ENCODE data around the gene NPHP4.
"Not testable (repeated sequence)": the region's sequence is repeated elsewhere in the genome, so short reads cannot be mapped to it uniquely, and the experiment has no call there.

The NPHP4 gene

DNA sequence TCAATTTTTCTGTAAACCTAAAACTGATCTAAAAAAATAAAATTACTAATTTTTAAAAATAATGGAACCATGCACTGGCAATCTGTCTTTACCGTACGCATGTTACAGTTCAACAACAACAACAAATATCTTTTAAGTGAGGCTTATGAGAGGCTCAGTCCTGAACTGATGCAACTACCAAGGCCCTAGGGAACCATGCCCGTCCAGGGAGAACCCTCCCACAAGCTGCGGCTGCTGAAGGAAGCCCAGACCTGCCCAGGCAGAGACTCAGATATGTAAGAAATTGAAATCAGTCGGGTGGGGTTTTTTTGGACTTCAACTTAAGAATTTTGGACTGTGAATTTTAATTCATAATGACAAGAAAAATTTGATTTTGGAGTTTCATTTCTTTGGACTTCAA is 91.1 kb downstream of the NPHP4 start:
- H3K4me3 ChIP-seq (ENCODE audit: low read depth, low read length) = no peak overlapping the region
- TF ChIP-seq, protein P1, sequence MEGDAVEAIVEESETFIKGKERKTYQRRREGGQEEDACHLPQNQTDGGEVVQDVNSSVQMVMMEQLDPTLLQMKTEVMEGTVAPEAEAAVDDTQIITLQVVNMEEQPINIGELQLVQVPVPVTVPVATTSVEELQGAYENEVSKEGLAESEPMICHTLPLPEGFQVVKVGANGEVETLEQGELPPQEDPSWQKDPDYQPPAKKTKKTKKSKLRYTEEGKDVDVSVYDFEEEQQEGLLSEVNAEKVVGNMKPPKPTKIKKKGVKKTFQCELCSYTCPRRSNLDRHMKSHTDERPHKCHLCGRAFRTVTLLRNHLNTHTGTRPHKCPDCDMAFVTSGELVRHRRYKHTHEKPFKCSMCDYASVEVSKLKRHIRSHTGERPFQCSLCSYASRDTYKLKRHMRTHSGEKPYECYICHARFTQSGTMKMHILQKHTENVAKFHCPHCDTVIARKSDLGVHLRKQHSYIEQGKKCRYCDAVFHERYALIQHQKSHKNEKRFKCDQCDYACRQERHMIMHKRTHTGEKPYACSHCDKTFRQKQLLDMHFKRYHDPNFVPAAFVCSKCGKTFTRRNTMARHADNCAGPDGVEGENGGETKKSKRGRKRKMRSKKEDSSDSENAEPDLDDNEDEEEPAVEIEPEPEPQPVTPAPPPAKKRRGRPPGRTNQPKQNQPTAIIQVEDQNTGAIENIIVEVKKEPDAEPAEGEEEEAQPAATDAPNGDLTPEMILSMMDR (conservative IDR thresholded peaks at IDR 0.05; ENCODE audit: low read depth, low read length) = no peak
- no peak for DNase-seq (ENCODE audit: low read depth)

DNA sequence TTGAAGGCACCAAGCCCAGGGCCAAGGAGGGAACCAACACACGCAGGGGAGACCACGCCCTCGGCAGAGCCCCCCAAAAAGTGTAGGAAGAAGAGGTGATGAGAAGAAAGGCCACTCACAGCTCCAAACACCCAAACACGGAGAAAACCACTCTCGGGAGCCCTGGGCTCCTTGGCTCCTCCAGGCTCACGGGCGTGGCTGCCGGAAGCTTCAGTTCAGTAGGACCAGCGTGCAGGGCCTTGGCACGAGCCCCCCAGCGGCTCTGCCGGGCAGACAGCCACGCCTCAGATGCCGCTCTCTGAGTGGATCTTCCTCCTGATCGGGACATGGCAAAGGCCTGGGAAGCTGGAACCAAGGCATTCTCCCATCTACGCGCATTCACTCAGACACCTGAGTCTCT is 94.0 kb downstream of the NPHP4 start:
- TF ChIP-seq, protein P1 (conservative IDR thresholded peaks at IDR 0.05; ENCODE audit: low read depth, low read length) = no peak
- no peak for DNase-seq (ENCODE audit: low read depth)
- no peak overlapping the region for H3K4me3 ChIP-seq (ENCODE audit: low read depth, low read length)

DNA sequence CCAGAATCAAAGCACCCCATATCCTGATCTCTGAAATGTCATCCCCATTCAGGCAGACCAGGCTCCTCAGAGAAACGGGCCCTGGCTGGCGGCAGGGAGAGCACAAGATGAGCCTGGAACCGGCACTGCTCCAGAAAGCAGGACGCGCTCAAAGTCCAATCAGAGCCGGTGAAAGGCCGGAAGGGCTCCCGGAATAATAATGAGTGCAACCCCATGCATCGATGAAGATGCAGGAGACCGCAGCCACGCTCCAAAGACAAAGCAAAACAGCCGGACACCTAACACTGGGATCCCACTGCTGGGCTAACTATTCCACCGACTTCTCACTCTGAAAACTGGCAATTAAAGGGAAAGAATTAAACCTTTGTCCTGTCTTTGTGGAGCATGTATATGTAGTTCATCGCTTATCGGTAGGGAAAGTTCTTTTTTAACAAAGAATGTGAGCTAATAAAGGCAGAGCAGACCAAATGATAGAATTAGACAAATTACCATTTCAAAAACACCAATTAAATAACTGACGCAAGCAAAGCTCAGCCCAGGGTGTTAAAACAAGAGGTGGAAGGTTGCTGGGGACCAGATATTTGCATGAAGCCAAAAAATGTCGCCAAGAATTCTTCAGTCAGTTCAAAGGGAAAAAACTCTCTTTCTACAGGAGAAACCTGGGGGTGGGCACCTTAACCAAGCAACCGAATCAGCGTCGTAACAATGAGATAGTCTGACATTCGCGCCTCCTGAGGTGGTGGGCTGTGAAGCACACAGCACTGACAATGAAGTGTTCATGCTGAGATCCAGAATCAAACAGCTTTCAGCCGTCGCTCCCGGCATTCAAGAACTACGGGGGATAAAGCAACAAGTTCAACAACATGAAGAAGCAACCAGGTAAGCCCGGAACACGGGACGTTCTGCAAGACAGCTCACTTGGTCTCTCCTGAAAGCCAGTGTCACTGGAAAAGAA is 95.2 kb downstream of the NPHP4 start:
- TF ChIP-seq, protein P1 (conservative IDR thresholded peaks at IDR 0.05; ENCODE audit: low read depth, low read length) = no peak
- no peak for DNase-seq (ENCODE audit: low read depth)
- no peak overlapping the region for H3K4me3 ChIP-seq (ENCODE audit: low read depth, low read length)

DNA sequence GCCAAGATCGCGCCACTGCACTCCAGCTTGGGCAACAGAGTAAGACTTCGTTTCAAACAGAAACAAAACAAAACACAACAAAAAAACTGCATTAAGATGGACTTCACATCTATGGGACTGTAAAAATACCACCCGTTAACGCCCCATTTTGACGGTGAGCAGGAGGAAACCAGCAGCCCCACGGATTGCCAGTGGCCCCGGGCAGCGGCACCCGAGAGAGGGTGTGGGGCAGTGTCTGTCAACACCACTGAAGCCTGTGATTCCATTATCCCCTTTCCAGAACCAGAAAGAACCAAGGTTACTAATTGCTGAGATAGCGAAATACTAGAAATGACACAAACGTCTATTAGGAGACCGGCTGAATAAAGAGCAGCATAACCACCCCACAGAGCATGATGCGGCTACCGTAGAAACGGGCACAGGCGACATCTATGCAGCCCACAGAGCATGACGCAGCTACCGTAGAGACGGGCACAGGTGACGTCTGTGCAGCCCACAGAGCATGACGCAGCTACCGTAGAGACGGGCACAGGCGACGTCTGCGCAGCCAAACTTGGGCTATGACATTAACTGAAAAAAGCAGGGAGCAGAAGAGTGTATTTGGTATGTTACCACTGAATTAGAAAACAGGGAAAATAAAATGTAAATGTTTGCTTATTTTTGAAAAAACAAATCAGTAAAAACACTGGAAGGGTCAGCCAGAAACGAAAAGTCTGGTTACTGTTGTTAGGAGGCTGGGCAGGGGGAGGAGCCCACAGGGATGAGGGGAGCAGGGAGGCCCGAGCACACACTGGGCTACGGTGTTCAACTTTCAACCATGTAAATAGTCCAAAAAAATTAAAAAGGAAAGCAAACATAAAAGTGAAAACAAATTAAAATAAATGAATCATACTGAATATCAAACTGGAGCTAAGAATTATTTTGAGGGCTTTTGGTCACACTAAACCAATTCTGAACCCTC is 96.5 kb downstream of the NPHP4 start:
- TF ChIP-seq, protein P1 (conservative IDR thresholded peaks at IDR 0.05; ENCODE audit: low read depth, low read length) = no peak
- DNase-seq (ENCODE audit: low read depth) = no peak
- H3K4me3 ChIP-seq (ENCODE audit: low read depth, low read length) = no peak overlapping the region

DNA sequence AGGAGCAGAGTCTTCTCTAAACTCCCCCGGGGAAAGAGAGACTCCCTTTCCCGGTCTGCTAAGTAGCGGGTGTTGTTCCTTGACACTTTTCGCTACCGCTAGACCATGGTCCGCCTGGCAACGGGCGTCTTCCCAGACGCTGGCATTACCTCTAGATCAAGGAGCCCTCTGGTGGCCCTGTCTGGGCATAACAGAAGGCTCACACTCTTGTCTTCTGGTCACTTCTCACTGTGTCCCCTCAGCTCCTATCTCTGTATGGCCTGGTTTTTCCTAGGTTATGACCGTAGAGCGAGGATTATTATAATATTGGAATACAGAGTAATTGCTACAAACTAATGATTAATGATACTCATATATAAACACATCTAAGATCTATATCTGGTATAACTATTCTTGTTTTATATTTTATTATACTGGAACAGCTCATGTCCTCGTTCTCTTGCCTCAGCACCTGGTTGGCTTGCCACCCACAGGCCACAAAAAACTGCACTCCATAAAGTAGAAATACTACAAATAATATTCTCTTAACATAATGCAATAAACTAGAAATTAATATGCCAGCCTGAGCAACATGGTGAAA is 98.4 kb downstream of the NPHP4 start:
- DNase-seq (ENCODE audit: low read depth) = peak; percentile 30
- H3K4me3 ChIP-seq (ENCODE audit: low read depth, low read length) = not testable (repeated sequence)
- TF ChIP-seq, protein P1 (conservative IDR thresholded peaks at IDR 0.05; ENCODE audit: low read depth, low read length) = peak; percentile 52

DNA sequence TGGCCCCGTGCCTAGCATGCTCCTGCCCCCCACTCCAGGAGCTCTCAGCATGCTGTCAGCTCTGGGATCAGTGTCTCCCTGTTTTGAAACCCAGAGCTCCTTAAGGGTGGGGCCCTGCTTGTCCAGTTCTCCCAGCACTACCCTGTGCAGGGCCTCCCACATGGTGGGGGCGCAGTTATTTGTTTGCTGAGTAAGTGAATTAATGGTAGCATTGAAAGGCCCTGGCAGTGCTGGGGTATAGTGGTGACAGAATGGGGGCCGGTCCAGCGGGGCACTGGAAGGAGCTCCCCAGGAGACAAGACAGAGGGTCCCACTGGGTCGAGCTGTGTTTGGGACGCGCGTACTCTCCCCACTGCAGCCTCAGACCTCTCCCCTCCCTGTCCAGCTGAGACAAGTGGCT is 99.9 kb downstream of the NPHP4 start:
- TF ChIP-seq, protein P1 (conservative IDR thresholded peaks at IDR 0.05; ENCODE audit: low read depth, low read length) = no peak
- no peak overlapping the region for H3K4me3 ChIP-seq (ENCODE audit: low read depth, low read length)
- DNase-seq (ENCODE audit: low read depth) = no peak
